A549 (cell line): ENCODE measurements around the gene CERS3. TPM values are rescaled to one million over a fixed set of nuclear protein-coding genes. Genes with fewer than 3 reads are reported as not detected.

ENCODE experiments used
- BCL3 ChIP-seq: fragments of >200 bp; sonication (Bioruptor Twin); formaldehyde crosslinking; IDR thresholded peaks from 3 replicates; pipeline ENCODE4 v1.6.1; 2016
- HMGXB4 ChIP-seq: fragments of 250-450 bp; sonication (Bioruptor Pico); IDR thresholded peaks from 2 replicates; pipeline ENCODE4 v1.5.0; 2021; ENCODE audit warnings: mild to moderate bottlenecking, moderate library complexity, borderline replicate concordance
- polyA plus RNA-seq, 4 experiments: library from polyadenylated mRNA; depleted of rRNA in 3 of 4; stranded (reverse); fragments of >200 nt; fragmentation: RNase III in 1 of 4; extraction: RNeasy Plus Mini Kit Qiagen cat#74134 plus additional on column Dnase treatment in 1 of 4; gene quantifications; 2 replicates in 3 of 4; 3 replicates in 1 of 4; pipeline ENCODE4 v1.2.3, GENCODE V29; 2011 to 2017
- small RNA-seq, 6 experiments: library from RNA; depleted of rRNA; stranded (forward); fragments of <200 nt; gene quantifications; one replicate each; pipeline ENCODE3, GENCODE V24; 2012

CERS3 gene
- polyA plus RNA-seq, 2 of the 4 experiments (the other 2 are of a cell fraction) = not detected

DNA sequence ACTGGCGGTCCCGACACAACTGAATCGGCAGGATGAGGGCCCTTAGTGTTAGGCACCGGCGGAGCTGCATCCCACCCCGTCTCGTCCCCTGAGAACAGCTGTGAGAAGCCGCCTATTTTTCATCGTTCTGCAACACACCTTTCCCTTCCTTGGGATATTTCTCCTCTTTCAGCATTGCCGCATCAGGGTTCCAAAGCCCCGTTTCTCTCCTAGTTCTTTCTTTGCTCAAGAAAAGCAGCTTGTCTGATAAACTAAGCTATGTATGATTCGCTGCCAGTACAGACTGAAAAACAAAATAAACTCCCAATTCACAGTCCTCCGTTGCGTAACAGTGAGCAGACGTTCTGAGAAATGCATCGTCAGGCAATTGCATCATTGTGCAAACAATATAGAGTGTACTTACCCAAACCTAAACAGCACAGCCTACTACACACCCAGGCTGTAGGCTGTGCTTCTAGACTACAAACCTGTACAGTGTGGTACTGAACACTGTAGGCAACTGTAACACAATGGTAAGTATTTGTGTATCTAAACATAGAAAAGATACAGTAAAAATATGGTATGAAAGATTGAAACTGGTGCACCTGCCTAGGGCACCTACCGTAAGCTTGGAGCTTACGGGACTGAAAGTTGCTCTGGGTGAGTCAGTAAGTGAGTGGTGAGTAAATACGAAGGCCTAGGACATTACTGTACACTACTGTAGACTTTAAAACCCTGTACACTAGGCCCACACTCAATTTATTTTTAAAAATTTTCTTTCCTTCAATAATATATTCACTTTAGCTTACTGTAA, 178.1 kb downstream of the CERS3 start (continued):
- no peak for TF ChIP-seq HMGXB4 (CRISPR knock-in tag)
- peak; percentile 63; the same call in 2 of the 3 replicates for TF ChIP-seq BCL3
- TF ChIP-seq, all 56 proteins: peak for 10

Small RNA genes within 50 kb of the gene (small RNA-seq; reads per million reads assigned to genes)
- gene RNU6-181P (0 reads per million in 6 experiments), gene RNU6-322P (0 reads per million in 6 experiments)

Other genes starting within 250 kb of the CERS3 start
- gene ADAMTS17, start 187.0 kb downstream of the CERS3 start, polyA plus RNA-seq (2011; rRNA removed) = 0.05 and 0.11 TPM in 2 replicates
- gene ADAMTS17, start 187.0 kb downstream of the CERS3 start, polyA plus RNA-seq (2017; fragmentation: RNase III; extraction: RNeasy Plus Mini Kit Qiagen cat#74134 plus additional on column Dnase treatment) = not detected in 3 replicates
- gene LINS1, start 73.2 kb upstream of the CERS3 start, polyA plus RNA-seq (2011; rRNA removed) = 23.1 and 24.6 TPM in 2 replicates
- 10.0 to 12.1 TPM (median 11.1 TPM) in 3 replicates for gene LINS1, start 73.2 kb upstream of the CERS3 start, polyA plus RNA-seq (2017; fragmentation: RNase III; extraction: RNeasy Plus Mini Kit Qiagen cat#74134 plus additional on column Dnase treatment)
- gene ASB7, start 73.6 kb upstream of the CERS3 start, polyA plus RNA-seq (2011; rRNA removed) = 19.3 and 21.6 TPM in 2 replicates
- 8.2 to 9.2 TPM (median 8.4 TPM) in 3 replicates for gene ASB7, start 73.6 kb upstream of the CERS3 start, polyA plus RNA-seq (2017; fragmentation: RNase III; extraction: RNeasy Plus Mini Kit Qiagen cat#74134 plus additional on column Dnase treatment)